H1 (cell line): ENCODE results near the gene SLC7A9. TPM values are rescaled to one million over a fixed set of nuclear protein-coding genes. Genes with fewer than 3 reads are reported as not detected.

Source experiments
- BACH1 ChIP-seq: IDR thresholded peaks from 2 replicates; pipeline ENCODE4 v1.6.1; 2012; ENCODE audit warnings: low read length, improper control_type of control experiment
- CEBPB ChIP-seq: IDR thresholded peaks from 2 replicates; pipeline ENCODE4 v1.6.1; 2012; ENCODE audit warnings: low read depth, low read length
- YY1 ChIP-seq: IDR thresholded peaks from 2 replicates; pipeline ENCODE4 v1.6.1; 2011; ENCODE audit warnings: low read depth, mild to moderate bottlenecking, low read length
- polyA plus RNA-seq, 7 experiments: library from polyadenylated mRNA; depleted of rRNA in 3 of 7; stranded (reverse) in 5 of 7; unstranded in 2 of 7; fragments of >200 nt in 5 of 7; fragments of 200-250 nt in 2 of 7; gene quantifications; 1 replicate in 5 of 7; 2 replicates in 1 of 7; 4 replicates in 1 of 7; pipeline versions ENCODE4 v1.2.1 to v1.2.3, GENCODE V29; 2011 to 2013; ENCODE audit warnings: missing spikeins in 2 of 7, mixed read lengths in 2 of 7
- total RNA-seq: library from RNA; stranded (reverse); fragmentation: NEBNext Ultra II Directional; extraction: Animal tissue kit (Norgen Biotek cat#: 25700); gene quantifications from 2 replicates; pipeline ENCODE4 v1.2.1, GENCODE V29; 2021
- TF ChIP-seq, protein P1 (sequence below), 3 experiments: IDR thresholded peaks; 1 replicate in 2 of 3; 2 replicates in 1 of 3; pipeline versions ENCODE4 v1.5.1 to v1.6.1; 2011; ENCODE audit warnings: low read length in 3 of 3, mild to moderate bottlenecking in 3 of 3, inconsistent platforms in 2 of 3, low read depth in 1 of 3, moderate library complexity in 1 of 3; ENCODE audit not compliant: insufficient read depth in 1 of 3; ENCODE audit errors: control extremely low read depth in 1 of 3
- TF ChIP-seq, protein P2 (sequence below): fragments of 300-600 bp; sonication (generic); IDR thresholded peaks from 2 replicates; pipeline ENCODE4 v1.7.1; 2012; ENCODE audit warnings: low read length, moderate library complexity, mild to moderate bottlenecking, inconsistent platforms; ENCODE audit not compliant: insufficient replicate concordance

Gene SLC7A9
- total and polyA plus RNA-seq, 2 of the 8 experiments (the other 6 are each of a cell fraction or from before 2014, with no cell fraction given), result 0.15 TPM; not detected in 1

DNA sequence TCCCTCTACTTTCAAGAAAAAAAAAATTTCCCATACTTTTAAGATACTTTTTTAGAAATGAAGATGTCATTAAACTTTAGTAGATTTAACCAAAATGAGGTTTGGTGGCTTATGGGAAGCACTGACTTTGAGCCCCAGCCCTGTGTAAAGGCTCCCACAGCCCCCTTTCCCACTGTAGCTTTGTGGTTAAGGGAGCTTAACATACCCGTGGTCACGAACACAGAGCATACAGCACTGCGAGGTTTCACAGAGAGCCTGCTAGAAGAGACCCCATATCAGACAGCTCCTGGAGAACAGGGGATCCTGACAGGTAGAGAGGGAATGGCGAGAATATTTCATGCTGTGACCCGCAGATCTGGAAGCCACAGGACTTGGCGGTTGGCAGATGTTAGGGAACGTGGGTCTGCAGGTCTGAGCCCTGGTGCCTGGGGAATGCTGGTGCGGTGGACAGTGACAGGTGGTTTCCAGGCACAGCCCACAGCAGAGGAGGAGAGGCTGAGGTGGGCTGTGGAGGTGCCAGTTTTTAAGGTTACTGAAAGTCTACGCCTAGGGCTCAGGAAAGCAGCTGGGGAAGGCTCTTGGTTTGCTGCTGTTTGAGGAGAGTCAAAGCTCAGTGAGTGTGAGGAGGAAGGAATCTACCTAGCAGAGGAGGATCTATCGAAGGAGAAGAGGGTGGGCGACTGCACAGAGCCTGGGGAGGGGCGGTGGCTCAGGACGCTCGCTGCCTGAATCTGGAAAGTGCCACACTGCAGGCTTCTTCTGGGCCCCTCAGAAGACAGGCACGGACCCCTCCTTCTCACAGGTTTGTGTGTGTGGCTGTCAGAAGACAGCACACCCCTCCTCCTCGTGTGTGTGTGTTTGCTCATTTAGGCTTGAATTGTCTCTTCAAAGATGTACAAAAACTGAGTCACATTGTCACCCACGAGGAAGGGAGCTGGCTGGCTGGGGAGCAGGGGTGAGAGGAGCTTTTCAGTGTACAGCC, 49.9 kb downstream of the SLC7A9 start (continued):
- TF ChIP-seq BACH1 (no peak), YY1 (no peak), CEBPB (no peak)
- TF ChIP-seq, protein P1, sequence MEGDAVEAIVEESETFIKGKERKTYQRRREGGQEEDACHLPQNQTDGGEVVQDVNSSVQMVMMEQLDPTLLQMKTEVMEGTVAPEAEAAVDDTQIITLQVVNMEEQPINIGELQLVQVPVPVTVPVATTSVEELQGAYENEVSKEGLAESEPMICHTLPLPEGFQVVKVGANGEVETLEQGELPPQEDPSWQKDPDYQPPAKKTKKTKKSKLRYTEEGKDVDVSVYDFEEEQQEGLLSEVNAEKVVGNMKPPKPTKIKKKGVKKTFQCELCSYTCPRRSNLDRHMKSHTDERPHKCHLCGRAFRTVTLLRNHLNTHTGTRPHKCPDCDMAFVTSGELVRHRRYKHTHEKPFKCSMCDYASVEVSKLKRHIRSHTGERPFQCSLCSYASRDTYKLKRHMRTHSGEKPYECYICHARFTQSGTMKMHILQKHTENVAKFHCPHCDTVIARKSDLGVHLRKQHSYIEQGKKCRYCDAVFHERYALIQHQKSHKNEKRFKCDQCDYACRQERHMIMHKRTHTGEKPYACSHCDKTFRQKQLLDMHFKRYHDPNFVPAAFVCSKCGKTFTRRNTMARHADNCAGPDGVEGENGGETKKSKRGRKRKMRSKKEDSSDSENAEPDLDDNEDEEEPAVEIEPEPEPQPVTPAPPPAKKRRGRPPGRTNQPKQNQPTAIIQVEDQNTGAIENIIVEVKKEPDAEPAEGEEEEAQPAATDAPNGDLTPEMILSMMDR (IDR thresholded peaks at IDR 0.05; ENCODE audit: control extremely low read depth in 1 of 3, insufficient read depth in 1 of 3, low read depth in 1 of 3, low read length in 3 of 3), result no peak
- TF ChIP-seq, protein P2, sequence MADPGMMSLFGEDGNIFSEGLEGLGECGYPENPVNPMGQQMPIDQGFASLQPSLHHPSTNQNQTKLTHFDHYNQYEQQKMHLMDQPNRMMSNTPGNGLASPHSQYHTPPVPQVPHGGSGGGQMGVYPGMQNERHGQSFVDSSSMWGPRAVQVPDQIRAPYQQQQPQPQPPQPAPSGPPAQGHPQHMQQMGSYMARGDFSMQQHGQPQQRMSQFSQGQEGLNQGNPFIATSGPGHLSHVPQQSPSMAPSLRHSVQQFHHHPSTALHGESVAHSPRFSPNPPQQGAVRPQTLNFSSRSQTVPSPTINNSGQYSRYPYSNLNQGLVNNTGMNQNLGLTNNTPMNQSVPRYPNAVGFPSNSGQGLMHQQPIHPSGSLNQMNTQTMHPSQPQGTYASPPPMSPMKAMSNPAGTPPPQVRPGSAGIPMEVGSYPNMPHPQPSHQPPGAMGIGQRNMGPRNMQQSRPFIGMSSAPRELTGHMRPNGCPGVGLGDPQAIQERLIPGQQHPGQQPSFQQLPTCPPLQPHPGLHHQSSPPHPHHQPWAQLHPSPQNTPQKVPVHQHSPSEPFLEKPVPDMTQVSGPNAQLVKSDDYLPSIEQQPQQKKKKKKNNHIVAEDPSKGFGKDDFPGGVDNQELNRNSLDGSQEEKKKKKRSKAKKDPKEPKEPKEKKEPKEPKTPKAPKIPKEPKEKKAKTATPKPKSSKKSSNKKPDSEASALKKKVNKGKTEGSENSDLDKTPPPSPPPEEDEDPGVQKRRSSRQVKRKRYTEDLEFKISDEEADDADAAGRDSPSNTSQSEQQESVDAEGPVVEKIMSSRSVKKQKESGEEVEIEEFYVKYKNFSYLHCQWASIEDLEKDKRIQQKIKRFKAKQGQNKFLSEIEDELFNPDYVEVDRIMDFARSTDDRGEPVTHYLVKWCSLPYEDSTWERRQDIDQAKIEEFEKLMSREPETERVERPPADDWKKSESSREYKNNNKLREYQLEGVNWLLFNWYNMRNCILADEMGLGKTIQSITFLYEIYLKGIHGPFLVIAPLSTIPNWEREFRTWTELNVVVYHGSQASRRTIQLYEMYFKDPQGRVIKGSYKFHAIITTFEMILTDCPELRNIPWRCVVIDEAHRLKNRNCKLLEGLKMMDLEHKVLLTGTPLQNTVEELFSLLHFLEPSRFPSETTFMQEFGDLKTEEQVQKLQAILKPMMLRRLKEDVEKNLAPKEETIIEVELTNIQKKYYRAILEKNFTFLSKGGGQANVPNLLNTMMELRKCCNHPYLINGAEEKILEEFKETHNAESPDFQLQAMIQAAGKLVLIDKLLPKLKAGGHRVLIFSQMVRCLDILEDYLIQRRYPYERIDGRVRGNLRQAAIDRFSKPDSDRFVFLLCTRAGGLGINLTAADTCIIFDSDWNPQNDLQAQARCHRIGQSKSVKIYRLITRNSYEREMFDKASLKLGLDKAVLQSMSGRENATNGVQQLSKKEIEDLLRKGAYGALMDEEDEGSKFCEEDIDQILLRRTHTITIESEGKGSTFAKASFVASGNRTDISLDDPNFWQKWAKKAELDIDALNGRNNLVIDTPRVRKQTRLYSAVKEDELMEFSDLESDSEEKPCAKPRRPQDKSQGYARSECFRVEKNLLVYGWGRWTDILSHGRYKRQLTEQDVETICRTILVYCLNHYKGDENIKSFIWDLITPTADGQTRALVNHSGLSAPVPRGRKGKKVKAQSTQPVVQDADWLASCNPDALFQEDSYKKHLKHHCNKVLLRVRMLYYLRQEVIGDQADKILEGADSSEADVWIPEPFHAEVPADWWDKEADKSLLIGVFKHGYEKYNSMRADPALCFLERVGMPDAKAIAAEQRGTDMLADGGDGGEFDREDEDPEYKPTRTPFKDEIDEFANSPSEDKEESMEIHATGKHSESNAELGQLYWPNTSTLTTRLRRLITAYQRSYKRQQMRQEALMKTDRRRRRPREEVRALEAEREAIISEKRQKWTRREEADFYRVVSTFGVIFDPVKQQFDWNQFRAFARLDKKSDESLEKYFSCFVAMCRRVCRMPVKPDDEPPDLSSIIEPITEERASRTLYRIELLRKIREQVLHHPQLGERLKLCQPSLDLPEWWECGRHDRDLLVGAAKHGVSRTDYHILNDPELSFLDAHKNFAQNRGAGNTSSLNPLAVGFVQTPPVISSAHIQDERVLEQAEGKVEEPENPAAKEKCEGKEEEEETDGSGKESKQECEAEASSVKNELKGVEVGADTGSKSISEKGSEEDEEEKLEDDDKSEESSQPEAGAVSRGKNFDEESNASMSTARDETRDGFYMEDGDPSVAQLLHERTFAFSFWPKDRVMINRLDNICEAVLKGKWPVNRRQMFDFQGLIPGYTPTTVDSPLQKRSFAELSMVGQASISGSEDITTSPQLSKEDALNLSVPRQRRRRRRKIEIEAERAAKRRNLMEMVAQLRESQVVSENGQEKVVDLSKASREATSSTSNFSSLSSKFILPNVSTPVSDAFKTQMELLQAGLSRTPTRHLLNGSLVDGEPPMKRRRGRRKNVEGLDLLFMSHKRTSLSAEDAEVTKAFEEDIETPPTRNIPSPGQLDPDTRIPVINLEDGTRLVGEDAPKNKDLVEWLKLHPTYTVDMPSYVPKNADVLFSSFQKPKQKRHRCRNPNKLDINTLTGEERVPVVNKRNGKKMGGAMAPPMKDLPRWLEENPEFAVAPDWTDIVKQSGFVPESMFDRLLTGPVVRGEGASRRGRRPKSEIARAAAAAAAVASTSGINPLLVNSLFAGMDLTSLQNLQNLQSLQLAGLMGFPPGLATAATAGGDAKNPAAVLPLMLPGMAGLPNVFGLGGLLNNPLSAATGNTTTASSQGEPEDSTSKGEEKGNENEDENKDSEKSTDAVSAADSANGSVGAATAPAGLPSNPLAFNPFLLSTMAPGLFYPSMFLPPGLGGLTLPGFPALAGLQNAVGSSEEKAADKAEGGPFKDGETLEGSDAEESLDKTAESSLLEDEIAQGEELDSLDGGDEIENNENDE, result no peak
